Head of caudate nucleus (tissue), 42 donors: ENCODE results near the gene DCAF8L2.
"Not testable (repeated sequence)": the region's sequence is repeated elsewhere in the genome, so short reads cannot be mapped to it uniquely, and the experiment has no call there.

Experiments
- DNase-seq, 42 donors: peaks; one replicate each; pipeline versions ENCODE4 v3.0.0 to v3.0.0-alpha.2; 2020 to 2021; ENCODE audit warnings: mixed read lengths in 7 of 42
- intact Hi-C: fragments of 100-400 bp; cut with DNase I; formaldehyde crosslinking; loops from one replicate; pipeline ENCODE4 v1.15.0; 2022

Gene DCAF8L2

DNA sequence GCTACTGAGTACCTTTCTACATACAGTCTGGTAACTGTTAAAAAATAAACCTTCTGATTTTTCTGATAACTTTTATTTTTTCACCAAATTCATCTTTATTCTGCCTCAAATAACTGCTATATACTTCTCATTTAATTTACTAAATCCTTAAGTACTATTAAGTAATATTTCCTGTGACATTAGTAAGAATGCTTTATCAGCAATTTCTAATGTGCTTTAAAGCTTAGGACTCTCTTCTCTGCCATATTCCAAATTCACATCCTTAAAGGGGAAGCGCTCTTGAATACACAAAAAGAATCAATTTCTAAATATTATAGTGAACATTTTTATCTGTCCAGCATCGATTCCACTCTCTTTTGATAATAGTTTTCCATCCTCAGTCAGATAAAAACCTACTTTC, 81.1 kb downstream of the DCAF8L2 start:
- DNase-seq = no peak

GRCh38 chrX:27674491-27674890, 84.3 kb downstream of the DCAF8L2 start:
- no peak for DNase-seq
- intact Hi-C loops = no loop called here

More for the DNA sequence above, 81.1 kb downstream of the DCAF8L2 start:
- intact Hi-C loops = no loop called here

- intact Hi-C loops = no loop called here
- no peak for DNase-seq
Observed at GRCh38 chrX:27675493-27675892, 85.3 kb downstream of the DCAF8L2 start.

DNA sequence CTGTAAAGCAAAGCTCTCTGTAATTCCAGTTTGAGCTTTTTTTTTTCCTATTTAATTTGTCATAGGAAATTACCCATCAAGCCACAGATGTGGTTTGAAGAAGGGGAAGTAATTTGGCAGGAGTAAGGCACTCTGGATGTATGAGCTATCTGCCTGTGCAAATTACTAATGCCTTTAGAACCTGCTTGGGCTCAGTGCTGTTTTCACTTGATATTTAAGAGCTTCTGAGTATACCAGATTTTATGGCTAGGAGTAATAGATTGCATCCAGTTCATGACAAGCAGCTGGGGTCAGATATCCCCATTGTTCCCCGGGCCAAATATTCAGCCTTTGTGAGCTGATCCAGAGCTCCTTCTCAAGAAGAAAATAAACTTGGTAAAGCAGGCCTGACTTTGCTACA, 89.1 kb downstream of the DCAF8L2 start:
- no peak for DNase-seq
- intact Hi-C loops = no loop called here

DNA sequence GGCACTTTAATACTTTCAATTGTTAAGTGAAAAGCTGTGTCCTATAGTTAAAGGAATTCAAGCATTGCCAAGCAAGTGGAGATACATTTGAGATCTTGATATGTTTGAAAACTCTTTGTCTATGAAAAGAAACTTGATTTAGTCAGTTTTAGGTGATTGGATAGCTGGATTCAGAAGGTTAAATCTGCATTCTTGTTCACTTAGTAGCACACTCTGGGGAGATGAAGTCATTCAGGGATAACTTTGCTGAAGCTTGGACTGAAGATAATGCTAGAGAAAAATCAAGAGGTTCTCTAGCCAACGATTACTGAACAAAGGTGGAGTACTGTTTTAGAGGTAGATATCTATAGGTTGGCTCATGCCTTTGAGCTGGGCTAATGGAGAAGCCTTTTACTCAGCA, 90.6 kb downstream of the DCAF8L2 start:
- intact Hi-C loops = no loop called here
- no peak for DNase-seq

- DNase-seq = peak in 13 of 42 donors; percentile 1 to 55 (median 13)
- intact Hi-C loops = not testable (repeated sequence)
Observed at GRCh38 chrX:27683566-27684208, 93.5 kb downstream of the DCAF8L2 start.

DNA sequence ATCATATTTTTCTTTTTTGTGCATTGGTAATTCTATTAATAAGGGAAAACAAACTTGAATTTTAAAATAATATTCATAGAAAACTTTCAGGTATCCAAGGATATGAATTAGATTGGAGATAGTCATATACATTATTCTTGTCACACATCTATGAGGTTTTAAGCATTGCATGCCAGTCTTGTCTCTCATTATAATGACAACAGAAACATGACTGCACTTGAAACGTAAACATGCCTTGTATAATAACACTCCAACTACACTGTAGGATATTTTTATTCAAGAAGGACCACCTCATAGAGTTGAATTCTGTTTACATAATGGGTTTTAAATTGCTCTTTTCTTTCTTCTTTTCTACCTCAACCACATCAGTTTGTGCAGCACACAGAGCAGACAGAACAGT, 104.5 kb downstream of the DCAF8L2 start:
- no peak for DNase-seq
- intact Hi-C loops = no loop called here

GRCh38 chrX:27706526-27706925, 116.4 kb downstream of the DCAF8L2 start:
- intact Hi-C loops = no loop called here
- no peak for DNase-seq

- DNase-seq = no peak
Observed at GRCh38 chrX:27715610-27716009, 125.5 kb downstream of the DCAF8L2 start.

DNA sequence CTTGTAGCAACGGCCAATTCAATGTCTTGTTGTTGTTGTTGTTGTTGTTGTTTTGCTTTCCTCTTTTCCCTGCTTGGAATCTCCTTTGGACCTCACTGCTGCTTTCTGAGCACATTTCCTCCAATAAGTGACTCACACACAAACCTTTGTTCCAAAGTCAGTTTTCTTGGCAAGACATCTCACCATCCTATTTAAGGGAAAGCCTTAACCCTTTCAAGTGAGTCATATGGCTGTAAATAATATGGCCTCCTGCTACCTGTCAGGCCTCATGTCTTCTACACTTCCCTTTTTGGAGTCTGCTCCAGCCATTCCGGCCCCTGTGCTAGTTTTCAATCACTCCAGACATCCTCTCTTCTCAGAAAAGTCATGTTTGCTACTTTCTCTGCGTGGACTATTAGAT, 138.1 kb downstream of the DCAF8L2 start:
- DNase-seq = no peak
- intact Hi-C loops = no loop called here

More at GRCh38 chrX:27715610-27716009, 125.5 kb downstream of the DCAF8L2 start:
- intact Hi-C loops = no loop called here

- intact Hi-C loops = no loop called here
- DNase-seq = no peak
Observed at GRCh38 chrX:27731962-27732361, 141.8 kb downstream of the DCAF8L2 start.

DNA sequence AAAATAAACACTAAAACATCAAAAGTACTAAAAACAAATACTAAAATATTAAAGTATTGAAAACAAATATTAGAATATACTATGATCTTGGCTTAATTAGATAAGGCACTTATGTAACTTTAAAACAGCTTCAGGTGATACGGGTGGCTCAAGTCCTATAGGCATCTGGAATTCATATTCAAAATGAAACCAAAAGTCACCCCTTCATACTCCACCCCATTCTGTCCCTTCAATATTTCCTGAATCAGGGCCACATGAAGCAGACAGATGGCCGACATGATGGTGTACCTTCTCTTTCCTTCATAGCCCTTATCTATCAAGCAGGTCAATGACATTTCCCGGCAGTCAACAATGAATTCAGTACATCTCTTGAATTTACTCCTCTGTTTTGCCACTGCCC, 145.8 kb downstream of the DCAF8L2 start:
- no peak for DNase-seq
- intact Hi-C loops = no loop called here

- intact Hi-C loops = no loop called here
Observed at GRCh38 chrX:27740933-27741332, 150.8 kb downstream of the DCAF8L2 start.

GRCh38 chrX:27743521-27743920, 153.4 kb downstream of the DCAF8L2 start:
- DNase-seq, intact Hi-C loops: not testable (repeated sequence)

More at GRCh38 chrX:27740933-27741332, 150.8 kb downstream of the DCAF8L2 start:
- DNase-seq = no peak

GRCh38 chrX:27746516-27746915, 156.4 kb downstream of the DCAF8L2 start:
- no peak for DNase-seq
- intact Hi-C loops = no loop called here

- intact Hi-C loops, DNase-seq: not testable (repeated sequence)
Observed at GRCh38 chrX:27750298-27750697, 160.2 kb downstream of the DCAF8L2 start.

DNA sequence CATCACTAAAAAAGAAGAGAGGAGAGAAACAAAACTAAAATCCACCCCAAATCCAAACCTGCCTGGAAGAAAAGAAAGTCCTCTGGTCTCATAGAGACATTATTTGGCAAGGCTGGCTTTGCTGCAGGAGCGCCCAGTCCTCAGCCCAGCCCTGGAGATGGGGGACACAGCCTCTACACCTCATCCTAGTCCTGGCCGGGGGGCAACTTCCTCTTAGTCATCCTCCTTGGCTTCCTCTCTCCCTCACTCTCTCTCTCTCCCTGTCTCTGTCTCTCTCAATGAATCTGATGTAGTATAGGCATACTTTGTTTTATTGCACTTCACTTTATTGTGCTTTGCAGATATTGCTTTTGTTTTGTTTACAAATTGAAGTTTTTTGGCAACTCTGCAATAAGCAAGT, 161.8 kb downstream of the DCAF8L2 start:
- intact Hi-C loops = no loop called here
- DNase-seq = no peak

DNA sequence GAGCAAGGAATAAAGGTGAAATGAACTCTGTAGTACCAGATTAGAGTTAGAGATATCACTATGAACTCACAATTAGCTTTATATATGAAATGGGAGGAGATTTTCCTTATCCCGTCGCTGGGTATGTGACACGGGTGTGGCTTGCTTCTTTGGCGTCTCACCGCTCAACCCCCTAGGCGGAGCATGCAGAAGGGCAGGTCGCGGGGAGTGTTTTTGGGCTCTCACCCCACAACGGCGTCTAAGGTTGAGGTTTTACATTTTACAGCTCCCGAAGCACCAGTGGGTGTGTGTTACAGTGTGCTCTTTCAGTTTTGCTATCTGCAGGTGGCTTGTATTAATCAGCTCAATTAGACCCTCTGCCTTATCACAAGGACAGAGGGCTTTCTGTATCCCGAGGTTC, 175.6 kb downstream of the DCAF8L2 start:
- no peak for DNase-seq
- intact Hi-C loops = no loop called here

DNA sequence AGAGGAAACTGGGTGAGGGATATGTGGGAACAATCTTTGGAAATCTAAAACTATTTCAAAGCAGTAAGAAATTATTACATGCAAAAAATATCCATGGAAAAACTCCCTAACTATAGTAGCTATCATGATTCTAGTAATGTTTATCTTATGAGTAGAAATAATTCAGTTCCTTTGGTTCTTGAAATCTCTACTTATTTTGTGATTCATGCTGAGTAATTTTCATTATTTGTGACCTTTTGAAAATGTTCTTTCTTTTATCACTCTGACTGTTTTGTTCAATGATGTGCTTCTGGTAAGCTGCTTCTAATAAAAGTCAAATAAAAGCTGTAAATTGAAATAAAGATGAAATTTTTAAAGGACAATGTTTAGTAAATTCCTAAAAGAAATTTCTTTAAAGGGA, 177.2 kb downstream of the DCAF8L2 start:
- DNase-seq = no peak
- intact Hi-C loops = no loop called here

- DNase-seq = no peak
- intact Hi-C loops = no loop called here
Observed at GRCh38 chrX:27775984-27776383, 185.8 kb downstream of the DCAF8L2 start.

DNA sequence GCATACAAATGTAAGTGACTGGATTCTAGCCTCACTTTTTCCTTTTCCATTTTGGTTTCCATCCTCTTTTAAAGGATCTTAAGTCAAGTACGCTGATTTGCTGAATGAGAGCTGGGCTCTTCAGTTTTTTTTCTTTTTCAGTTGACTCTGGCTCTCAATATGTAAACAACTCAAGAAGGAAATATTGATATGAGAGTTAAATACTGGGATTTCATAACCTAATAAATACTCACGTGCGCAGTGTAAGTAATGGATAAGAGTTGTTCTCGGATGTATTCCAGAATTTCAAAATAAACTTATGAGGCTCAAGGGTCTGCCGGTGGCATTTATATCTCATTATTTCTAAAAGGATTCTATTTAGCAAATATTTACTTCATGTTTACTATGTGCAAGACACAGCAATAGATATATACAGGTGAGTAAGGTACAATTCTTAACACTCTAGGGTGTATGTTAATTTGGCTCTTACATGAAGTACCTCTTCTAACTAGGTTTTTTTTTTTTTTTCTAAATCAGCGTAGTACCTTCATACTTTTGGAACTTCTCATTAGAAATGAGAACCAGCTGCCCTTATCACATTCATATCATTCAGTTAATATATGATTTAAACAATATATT, 206.6 kb downstream of the DCAF8L2 start:
- DNase-seq = no peak
- intact Hi-C loops = no loop called here
